Adrenal gland (tissue), 5 donors: ENCODE measurements around the gene ARFGEF3.

Experiments
- CTCF ChIP-seq, 6 experiments: fragments of 450-650 bp in 4 of 6; fragments of 200-600 bp in 2 of 6; sonication (generic) in 1 of 6; IDR thresholded peaks; 1 replicate in 5 of 6; 2 replicates in 1 of 6; pipeline versions ENCODE4 v1.5.1 to v1.8.0; 2016 to 2021; ENCODE audit warnings: antibody characterized with exemption in 6 of 6, mild to moderate bottlenecking in 2 of 6, moderate library complexity in 1 of 6
- POLR2A ChIP-seq, 2 donors: fragments of 450-650 bp; IDR thresholded peaks; one replicate each; pipeline ENCODE4 v1.6.1; 2017; ENCODE audit warnings: antibody characterized with exemption in 2 of 2, mild to moderate bottlenecking in 2 of 2, moderate library complexity in 1 of 2
- donor health status: DM: no; HTN: no; CAD: no.

- no peak for TF ChIP-seq POLR2A (IDR thresholded peaks at IDR 0.05)
- TF ChIP-seq CTCF (IDR thresholded peaks at IDR 0.05): no peak
Observed at GRCh38 chr6:138242987-138243592, 81.4 kb downstream of the ARFGEF3 start.
